ENCODE results near the gene SPOCD1.
"Not testable (repeated sequence)": the region's sequence is repeated elsewhere in the genome, so short reads cannot be mapped to it uniquely, and the experiment has no call there.

The SPOCD1 gene

DNA sequence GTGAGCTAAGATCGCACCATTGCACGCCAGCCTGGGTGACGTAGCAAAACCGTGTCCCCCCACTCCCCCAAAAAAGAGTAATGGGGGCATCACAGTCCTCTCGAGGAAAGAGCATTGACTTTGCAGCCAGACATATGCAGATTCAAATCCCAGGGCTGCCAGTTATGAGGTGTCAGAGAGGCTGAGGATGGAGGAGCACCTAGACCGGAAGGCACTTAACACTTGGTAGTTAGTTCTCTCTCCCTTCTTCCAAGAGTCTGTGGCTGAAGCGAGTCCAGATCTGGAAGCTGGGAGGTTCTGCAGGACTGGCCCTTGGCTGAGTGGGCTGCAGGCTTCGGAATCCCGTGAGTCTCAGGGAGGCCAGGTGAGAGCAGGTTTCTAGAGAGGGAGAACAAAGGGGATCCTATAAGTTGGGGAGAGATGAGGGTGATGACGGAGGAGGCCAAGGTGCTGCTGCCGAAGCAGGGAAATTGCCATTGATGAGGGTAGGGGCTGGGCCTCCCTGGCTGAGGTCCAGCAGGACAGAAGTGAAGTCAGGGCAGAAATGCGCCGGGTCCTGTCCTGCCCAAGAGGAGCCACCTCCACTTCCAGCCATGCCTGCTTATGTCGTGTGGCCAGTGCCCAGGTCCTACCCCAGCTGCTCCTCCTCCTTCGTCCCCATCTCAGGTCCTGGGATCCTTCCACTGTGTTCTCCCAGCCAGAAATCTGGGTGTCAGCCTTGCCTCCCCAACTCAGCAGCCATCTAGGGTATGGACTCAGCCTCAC is 13.3 kb upstream of the SPOCD1 start:
- no peak for DNase-seq

DNA sequence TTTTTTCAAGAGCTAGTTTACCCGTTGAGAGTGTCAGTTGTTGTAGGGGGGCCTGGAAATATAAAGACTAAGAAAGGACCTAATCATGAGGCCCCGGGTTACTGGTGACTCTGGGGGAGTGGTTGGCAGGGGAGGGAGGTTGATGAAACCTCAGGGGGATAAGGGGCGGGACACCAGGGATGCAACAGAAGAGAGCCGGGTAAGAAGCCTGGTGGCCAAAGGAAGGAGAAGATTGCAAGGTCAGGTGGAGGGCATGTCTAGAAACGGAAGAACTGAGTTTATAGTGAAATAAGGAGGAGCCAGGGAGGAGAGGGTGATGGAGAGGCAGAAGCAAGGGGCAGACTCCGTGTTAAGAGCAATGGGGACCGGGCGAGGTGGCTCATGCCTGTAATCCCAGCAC is 12.5 kb upstream of the SPOCD1 start:
- no peak for DNase-seq

DNA sequence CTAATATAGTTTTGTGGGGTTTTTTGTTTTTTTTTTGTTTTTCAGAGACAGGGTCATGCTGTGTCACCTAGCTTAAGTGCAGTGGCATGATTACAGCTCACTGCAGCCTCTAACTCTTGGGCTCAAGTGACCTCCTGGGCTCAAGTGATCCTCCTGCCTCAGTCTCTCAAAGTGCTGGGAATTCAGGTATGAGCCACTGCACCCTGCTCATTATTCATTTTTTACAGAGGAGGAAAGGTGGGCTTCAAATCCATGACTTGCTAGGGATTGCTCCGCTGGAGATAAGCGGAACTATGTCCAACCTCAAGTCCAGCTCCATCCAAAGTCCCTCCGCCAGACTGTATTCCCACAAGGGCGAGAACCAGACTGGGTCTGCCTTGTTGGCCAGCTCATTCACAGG is 8.0 kb upstream of the SPOCD1 start:
- DNase-seq: no peak

DNA sequence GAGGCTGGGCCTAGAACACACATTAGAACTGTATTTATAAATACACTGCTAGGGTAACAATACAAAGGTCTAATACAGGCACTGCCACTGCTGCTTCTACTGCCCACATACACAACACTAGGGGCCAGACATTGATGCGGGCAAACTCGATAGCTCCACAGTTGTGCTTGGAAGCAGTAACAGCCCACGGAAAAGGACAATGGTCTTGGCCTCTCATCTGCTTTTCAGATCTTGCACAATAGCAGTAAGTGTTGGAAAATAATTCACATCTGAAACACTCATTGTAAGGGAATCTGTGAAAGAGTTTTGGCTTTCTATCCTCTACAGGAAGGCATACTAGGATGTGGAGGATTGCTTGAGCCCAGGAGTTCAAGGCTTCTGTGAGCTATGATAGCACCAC is 6.9 kb upstream of the SPOCD1 start:
- no peak for DNase-seq

DNA sequence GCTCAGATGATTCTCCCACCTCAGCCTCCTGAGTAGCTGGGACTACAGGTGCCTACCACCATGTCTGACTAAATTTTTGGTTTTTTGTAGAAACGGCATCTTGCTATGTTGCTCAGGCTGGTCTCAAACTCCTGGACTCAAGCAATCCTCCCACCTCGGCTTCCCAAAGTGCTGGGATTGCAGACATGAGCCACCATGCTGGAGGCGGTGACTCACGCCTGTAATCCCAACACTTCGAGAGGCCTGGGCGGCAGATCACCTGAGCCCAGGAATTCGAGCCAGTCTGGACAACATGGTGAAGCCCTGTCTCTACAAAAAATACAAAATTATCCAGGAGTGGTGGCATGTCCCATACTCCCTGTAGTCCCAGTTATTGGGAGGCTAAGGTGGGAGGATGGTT is 4.4 kb upstream of the SPOCD1 start:
- DNase-seq: not testable (repeated sequence)

DNA sequence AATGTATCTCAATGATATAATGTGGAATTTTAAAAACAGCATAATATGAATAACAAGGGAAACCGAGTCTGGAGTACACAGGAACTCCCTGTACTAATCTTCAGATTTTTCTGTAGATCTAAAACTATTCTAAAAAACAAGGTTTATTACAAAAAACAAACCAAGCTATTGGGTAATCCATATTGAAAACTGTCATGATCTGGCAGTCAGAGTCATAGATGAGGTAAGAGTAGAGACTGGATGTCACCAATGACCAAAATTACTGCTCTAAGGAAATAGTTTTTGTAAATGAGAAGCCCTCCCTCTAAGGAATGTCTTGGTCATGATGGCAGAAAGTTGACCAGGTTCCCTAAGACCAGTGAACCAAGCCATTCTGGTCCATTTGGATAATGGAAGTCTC is 2.4 kb upstream of the SPOCD1 start:
- DNase-seq: no peak

DNA sequence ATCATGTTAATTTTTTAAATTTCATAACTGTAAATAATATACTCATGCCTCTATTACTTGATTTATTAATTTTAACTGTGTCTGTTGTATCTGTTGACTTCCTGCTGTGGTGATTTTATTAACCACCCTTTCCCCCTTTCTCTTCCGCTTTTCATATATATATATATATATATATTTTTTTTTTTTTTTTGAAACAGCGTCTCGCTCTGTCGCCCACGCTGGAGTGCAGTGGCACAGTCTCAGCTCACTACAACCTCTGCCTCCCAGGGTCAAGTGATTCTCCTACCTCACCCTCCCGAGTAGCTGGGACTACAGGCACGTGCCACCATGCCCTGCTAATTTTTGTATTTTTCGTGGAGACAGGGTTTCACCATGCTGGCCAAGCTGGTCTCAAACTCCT is 1.1 kb upstream of the SPOCD1 start:
- not testable (repeated sequence) for DNase-seq

DNA sequence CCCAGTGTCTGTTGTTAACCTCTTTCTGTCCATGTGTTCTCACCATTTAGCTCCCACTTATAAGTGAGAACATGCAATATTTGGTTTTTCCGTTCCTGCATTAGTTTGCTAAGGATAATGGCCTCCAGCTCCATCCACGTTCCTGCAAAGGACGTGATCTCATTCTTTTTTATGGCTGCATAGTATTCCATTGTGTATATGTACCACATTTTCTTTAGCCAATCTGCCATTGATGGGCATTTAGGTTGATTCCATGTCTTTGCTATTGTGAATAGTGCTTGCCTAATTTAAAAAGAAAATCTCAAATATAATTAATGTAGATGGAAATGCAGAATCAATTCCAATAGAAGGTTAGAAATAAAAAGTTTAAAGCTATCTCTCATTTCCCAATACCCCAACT is 679 bp upstream of the SPOCD1 start:
- not testable (repeated sequence) for DNase-seq

DNA sequence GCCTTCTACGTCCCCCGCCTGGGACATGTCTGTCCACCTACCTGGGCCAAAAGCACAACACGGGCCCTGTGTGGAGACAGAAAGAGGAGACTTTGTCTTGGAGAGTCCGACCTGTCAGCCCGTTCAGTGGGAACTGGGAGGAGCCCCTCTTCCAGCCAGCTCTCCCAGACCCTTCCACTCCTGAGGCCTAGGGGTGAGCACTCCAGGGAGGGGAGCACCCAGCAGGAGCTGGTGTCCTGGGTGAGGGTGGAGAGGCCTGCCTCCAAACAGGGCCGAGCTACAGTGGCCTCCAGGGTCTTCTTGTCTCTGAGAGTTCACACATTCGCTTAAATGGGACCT is 546 bp downstream of the SPOCD1 start:
- no peak for DNase-seq

DNA sequence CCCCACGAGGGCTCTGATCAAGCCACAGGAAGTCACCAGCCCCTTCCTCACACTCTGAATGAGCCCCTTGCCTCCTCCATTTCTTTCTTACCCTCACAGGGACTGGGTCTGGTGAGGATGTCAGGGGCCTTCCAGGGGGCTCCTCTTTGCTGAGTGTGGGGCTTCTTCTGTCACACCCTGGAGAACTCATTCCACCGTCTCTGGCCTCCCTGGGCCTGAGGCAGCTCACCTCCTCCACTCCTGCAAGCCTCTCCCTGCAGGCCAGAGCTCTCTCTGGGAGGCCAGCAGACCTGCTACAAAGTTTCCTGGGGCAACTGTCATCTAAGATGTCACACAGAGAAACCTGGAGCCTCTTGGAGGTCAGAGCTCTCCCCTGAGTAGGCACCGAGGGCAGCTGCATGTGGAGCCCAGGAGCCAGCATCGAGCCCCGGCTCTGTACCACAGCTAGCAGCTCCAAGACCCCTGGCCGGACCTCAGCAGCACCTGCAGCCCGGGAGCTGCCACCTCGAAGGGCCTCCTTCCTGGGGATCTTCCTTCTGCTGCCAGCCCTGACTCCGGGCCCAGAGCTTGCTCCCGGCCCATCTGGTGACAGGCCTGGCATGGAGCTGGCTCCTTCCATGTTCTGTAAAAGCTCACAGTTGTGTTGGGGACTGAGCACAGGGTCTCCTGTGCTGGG is 1.1 kb downstream of the SPOCD1 start:
- DNase-seq: no peak

DNA sequence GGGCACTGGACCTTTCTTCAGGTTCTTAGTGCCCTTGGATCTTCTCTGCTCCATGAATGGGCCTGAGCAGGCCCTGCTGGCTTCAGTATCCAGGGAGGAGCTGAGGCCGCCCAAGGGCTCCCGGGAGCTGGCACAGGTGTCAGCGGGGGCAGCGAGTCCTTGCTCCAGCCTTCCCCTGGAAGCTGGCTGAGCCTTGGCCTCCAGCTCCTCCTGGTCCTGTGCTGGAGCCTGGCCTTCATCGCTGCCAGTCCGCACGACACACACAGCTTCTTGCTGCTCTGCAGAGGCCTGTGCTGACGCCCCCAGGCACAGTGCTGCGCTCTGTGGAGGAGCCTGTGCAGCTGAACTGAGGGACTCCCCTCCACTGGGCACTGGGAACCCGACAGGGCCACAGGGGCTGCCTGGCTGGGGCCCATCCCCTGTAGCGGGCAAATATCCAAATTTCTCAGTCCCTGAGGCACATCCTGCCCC is 1.7 kb downstream of the SPOCD1 start:
- no peak for DNase-seq

DNA sequence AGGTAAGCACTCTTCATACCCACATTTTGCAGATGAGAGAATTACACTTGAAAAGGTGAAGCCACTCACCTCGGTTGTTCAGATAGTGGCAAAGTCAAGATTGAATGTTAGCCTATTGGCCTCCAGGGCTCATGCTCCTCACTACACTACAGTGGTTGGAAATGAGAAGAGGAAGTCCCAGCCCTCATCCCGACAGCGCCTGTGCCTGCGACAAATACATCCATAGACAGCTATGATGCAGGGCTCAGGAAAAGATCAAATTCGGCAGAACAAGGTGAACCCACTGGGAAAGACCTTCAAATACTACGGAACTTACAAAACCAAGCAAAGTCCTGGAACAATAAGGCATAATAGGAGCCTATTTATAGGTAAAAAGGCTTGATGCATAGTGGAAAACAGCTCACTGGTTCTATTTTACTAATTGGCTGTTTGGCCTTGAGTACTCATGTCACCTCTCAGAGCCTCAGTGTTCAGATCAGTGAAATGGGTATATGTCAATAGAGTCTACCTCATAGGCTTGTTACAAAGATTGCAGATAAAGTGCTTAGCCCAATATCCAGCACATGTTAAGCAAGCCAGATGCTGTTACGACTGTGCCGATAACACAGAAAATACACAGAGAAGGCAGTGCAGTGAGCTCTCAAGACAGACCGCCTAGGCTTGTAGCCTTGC is 3.5 kb downstream of the SPOCD1 start:
- no peak for DNase-seq

DNA sequence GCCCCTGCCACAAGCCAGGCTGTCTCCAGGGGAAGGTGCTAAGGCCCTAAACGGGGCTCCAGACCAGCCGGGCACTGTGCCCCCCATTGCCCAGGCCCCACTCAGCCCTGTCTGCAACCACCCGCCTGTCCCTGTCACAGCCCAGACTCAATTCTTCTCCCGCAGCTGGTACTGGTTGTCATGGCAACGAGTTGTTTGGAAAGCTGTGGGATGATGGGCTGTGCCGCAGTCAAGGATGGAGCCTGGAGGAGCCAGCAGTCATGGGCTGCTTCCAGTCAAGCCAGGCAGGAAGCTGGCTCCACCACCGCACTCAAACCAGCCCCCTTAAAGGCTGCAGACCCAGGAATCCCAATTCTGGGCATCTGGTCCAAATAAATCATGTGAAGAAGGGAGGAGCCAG is 4.2 kb downstream of the SPOCD1 start:
- no peak for DNase-seq

DNA sequence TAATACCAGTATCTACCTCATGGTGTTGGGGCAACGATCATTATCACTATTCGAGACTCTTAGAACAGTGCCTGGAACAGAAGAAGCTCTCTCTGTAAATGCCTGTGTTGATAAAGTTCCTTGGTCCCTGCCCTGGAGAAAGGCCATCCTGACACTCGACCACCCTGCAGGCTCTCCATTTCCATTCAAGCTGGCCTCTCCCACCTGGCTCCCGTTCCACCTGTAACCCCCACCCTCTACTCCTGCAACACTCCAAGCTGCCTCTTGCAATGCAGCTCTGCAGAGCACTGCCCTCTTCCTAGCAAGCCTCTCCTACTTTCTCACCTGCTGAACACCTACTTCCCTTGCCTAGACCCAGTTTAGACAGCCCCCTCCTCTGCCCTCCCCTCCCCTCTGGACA is 6.1 kb downstream of the SPOCD1 start:
- DNase-seq: no peak

DNA sequence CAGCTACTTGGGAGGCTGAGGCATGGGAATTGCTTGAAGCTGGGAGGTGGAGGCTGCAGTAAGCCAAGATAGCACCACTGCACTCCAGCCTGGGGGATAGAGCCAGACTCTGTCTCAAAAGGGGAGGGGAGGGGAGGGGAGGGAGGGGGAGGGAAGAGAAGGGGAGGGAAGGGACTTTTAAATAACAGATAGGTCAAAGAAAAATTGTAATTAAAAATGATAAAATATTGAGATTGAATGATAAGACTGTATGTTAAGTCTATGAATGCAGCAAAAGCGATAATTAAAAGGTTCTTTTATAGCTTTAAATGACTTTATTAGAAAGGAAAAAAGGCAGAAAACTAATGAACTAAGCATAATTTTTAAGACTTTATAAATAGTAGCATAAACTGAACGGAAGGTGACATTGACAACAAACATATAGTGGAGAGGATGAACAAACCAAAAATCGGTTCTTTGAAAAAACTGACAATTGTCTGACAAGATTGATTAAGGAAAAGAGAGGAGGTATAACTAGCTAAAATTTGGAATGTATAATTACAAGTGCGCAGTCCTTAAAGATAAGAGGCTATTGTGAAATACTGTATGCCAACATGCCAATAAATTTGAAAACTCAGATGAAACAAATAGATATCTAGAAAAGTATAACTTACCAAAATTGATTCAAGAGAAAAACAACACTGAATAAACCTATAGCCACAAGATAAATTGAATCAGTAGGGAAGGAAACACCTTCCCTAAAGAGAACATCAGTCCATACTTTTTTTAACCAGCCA is 8.4 kb downstream of the SPOCD1 start:
- no peak for DNase-seq

DNA sequence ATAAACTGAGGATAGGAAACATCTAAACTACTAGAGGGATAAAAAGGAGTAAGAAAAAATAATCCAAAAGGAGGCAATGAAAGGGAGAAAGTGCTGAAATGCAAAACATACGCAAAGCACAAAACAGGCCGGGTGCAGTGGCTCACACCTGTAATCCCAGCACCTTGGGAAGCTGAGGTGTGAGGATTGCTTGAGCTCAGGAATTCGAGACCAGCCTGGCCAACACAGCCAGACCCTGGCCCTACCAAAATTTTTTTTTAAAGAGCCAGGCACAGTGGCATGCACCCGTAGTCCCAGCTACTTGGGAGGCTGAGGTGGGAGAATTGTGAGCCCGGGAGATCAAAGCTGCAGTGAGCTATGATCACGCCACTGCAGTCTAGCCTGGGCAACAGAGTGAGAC is 10.5 kb downstream of the SPOCD1 start:
- DNase-seq: no peak

DNA sequence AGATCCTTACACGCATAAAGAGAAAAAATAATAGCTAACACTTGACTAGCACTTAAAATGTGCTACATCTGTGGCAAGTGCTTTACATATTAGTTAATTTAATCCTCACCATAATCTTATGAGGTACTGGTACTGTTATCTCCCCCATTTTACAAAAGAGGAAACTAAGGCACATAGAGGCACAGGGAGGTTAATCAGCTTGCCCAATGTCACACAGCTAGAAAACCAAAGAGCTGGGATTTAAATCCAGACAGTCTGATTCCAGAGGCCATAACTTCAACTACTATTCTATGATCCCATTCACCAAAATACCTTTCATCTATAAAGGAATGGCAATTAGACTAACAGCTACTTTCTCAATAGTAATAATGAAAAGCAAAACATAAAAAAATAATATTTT is 11.7 kb downstream of the SPOCD1 start:
- DNase-seq: no peak

DNA sequence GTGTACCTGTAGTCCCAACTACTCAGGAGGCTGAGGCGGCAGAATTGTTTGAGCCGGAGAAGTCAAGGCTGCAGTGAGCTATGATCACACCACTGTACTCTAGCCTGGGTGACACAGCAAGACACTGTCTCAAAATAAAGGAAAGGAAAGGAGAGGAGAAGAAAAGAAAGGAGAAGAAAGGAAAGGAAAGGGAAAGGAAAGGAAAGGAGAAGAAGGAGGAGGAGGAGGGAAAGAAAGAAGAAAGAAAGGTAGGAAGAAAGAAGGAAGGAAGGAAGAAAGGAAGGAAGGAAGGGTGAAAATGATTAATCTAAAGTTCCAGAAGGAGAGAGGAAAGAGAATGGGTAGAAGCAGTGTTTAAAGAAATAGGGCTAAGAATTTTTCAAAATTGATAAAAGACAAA is 12.2 kb downstream of the SPOCD1 start:
- no peak for DNase-seq

DNA sequence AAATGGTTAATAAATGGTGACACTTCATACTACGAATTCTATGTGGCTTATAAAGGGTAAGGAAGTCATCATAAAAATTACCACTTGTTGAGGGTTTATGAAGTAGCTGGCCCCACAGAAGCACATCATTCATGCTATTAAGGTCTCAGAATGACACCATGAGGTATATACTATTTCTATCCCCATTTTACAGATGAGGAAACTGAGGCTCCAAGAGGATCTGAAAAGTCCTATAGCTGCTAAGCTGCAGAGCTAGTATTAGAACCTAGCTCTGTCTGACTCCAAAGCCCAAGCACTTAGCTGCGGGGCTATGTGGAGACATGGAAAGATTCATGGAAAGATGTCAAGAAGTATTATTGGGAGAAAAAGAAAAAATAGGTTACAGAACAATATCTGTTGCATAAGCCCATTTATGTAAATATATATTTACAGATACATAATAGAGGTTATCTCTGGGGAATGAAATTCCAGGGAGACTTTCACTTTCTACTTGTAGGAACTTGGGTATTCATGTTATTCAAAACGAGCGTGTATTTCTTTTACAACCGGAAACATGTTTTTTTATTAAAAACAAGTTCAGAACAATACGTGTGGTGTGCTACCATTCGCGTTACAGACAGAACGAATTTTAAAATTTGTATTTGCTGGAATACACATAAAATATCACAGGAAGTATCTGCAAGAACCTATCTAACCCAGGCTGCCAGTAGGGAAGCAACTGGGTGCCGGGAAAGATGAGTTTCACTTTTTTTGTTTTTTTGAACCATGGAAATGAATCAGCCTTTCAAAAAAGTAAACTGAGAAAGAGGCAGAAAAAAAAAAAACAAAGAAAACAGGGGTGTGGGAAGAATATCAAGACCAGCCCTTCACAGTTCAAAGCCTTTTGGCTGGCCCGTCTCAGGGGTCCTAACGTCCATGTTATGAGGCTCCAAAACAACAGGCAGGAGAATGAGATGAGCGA is 13.4 kb downstream of the SPOCD1 start:
- no peak for DNase-seq

DNA sequence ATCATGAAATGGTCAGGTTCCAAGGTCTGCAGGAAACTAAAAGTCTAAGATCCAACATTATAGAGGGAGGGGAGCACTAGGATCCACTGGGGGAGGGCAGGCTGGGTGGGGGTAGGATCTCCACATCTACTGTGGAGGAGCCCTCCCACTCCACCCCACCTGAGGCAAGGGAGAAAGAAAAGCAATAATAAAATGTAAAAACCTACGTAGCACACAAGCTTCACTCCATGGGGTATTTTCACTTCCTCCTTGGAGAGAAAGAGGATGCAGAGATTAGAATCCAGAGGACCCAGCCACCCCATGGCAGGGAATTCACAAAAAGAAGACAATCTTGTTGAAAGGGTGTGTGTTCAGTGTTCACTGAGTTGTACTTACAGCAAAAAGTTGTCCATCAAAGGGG is 14.4 kb downstream of the SPOCD1 start:
- no peak for DNase-seq

DNA sequence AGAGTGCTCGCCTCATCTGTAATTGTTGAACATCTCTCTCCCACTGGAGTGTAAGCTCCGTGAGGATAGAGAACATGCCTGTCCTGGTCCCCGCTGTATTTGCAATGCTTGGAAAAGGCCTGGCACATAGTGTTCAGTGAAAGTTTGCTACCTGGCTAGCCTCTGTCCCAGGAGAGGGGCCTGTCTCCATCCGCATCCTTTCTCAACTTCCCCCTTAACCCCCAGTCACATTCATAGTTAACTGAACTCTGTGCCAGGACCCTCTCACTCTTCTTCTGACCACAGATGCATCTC is 15.2 kb downstream of the SPOCD1 start:
- no peak for DNase-seq

DNA sequence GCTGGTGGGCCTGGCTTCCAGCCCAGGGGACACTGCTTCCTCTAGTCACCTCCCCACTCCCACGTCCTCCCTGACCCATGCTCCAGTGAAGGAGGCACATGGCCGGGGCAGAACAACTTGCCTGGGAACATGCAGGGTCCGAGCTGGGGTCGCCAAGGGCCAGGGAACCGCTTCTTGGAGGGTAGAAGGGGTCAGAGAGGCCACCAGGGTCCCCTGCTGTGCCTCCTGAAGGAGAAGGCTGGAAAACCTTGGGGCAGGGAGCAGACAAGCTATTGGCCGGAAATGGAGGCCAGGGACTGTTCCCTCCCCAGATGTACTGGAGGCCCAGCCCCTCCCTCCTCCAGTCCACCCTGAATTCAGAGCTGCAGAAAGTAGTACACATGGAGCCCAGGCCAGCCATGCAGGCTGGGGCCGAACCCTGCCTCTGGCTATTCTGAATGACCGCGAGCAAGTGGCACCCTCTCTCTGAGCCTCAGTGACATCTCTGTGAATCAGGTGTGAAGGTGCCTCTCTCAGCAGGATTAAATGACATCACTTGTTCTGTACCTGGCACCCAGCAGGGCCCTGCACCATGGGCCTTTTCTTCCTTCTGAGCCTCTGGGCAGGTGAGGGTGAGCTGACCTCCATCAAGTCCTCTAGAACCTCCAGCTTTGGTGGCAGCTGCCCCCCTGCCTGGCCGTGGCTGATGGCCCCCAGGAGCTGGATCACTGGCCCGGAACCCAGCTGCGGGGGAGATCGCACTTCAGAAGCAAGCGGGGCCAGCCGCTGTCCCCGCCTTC is 15.7 kb downstream of the SPOCD1 start:
- DNase-seq: no peak
